Right cardiac atrium (tissue), 5 donors: ENCODE measurements around the gene HES1. TPM values are rescaled to one million over a fixed set of nuclear protein-coding genes. Genes with fewer than 3 reads are reported as not detected.

Experiments used
- ATAC-seq, 2 donors: fragments of 200-7000 bp; cut with Tn5 transposase; one replicate each; pipeline versions ENCODE4 v1.8.0 to v1.9.1; 2020; ENCODE audit warnings: moderate library complexity in 2 of 2, mild to moderate bottlenecking in 1 of 2
- DNase-seq, 3 donors: peaks; one replicate each; pipeline ENCODE4 v3.0.0-alpha.2; 2020
- H3K27ac ChIP-seq: one replicate; pipeline ENCODE4 v1.5.1; 2013; ENCODE audit warnings: mild to moderate bottlenecking, low read length, control low read depth, moderate library complexity
- H3K27me3 ChIP-seq: one replicate; pipeline ENCODE4 v1.6.1; 2013; ENCODE audit not compliant: control insufficient read depth, insufficient read depth
- H3K4me1 ChIP-seq: one replicate; pipeline ENCODE4 v1.6.1; 2013; ENCODE audit warnings: low read length; ENCODE audit not compliant: control insufficient read depth, insufficient read depth
- H3K4me3 ChIP-seq: one replicate; pipeline ENCODE4 v1.5.1; 2013; ENCODE audit warnings: low read length, control low read depth
- H3K9me3 ChIP-seq: one replicate; pipeline ENCODE4 v1.6.1; 2013; ENCODE audit warnings: low read length; ENCODE audit not compliant: control insufficient read depth
- WGBS: extraction: QIAGEN DNeasy Blood & Tissue Kit; methylation state at CpG from one replicate; pipeline ENCODE4 v1.1.7; 2013; 5-methylcytosine and 5-hydroxymethylcytosine counted together
- intact Hi-C, 4 donors: fragments of 100-400 bp; cut with DNase I; formaldehyde crosslinking; loops; one replicate each; pipeline versions ENCODE4 v1.11.0 to v1.14.0; 2022 to 2023
- polyA plus RNA-seq: library from polyadenylated mRNA; stranded (reverse); fragments of 200-250 nt; gene quantifications from one replicate; pipeline ENCODE4 v1.2.3, GENCODE V29; 2013
- total RNA-seq, 4 donors: library from RNA; stranded (reverse); fragmentation: NEBNext Ultra II Directional; extraction: Animal tissue kit (Norgen Biotek cat#: 25700); gene quantifications; one replicate each; pipeline ENCODE4 v1.2.1, GENCODE V29; 2021
- donor health status: healthy with polysubstance abuse.
- donor health status: DM: no; HTN: yes; CAD: no.
- donor health status: DM: no; HTN: no; CAD: no.
- donor health status: DM: no; HTN: yes; CAD: no; lungs with severe emphysema.
- donor health status: DM: yes; HTN: yes; CAD: no.

Gene HES1
- total and polyA plus RNA-seq, 5 donors = 22.8 to 59.5 (median 31.1) TPM

DNA sequence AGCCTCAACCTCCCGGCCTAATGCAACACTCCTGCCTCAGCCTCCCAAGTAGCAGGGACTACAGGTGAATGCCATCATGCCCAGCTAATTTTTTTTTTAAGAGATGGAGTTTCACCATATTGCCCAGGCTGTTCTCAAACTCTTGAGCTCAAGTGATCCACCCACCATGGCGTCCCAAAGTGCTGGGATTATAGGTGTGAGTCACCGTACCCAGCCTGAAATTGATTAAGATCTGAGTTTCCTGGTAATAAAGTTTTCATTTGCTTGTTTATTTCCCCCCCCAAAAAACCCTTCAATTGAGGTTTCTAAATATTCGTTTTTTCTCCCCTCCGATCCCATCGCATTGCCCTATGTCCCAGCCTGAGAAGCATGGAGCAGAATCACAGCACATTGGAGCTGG, 39.0 kb downstream of the HES1 start:
- DNase-seq (no peak), ATAC-seq (no peak)
- Histone ChIP-seq H3K27me3 (no peaks in the 10 kb centered on the region), H3K4me3 (no peak overlapping the region), H3K9me3 (no peaks in the 10 kb centered on the region), H3K27ac (no peak overlapping the region), H3K4me1 (peaks cover 3% of the 10 kb centered on the region)
- WGBS = 96% methylated on average over 6 of the region's 6 CpGs
- intact Hi-C loops = no loop called here

DNA sequence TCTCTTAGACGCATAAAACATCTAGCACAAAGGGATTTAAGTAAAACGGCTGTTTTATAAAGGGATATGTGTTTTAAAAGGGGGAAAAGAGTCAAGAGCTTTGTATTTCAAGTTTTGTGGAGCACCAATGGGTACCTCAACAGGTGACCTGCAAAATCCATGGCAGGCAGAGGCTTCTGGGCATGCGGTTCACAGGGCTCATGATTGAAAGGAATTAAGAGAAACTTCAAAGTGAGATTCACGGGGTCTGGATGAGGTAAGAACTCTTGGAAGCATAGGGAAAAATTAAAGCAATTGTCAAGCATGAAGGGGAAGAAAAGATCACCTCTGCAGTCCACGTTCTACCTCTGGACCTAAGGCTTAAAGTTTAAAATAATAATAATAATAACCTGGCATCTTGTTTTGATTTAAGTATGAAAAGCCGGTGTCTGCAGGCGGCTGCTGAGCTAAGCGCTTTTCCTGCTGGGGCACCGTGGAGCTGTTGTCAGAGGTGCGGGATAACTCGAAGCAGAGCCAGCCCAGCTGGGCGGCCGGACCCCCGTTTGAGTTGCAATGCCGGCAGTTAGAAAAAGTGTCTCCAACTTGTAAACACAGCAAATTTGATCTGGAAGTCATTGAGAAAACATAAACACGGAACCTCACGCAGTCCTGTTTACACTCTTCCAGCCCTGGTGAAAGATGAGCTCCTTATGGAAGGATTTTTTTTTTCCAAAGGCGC, 40.5 kb downstream of the HES1 start:
- Histone ChIP-seq H3K27ac (no peak overlapping the region), H3K4me1 (peaks cover 3% of the 10 kb centered on the region), H3K9me3 (no peaks in the 10 kb centered on the region), H3K4me3 (no peak overlapping the region), H3K27me3 (no peaks in the 10 kb centered on the region)
- DNase-seq (no peak), ATAC-seq (no peak)
- 53% methylated on average over 18 of the region's 18 CpGs for WGBS
- intact Hi-C loops = no loop called here

DNA sequence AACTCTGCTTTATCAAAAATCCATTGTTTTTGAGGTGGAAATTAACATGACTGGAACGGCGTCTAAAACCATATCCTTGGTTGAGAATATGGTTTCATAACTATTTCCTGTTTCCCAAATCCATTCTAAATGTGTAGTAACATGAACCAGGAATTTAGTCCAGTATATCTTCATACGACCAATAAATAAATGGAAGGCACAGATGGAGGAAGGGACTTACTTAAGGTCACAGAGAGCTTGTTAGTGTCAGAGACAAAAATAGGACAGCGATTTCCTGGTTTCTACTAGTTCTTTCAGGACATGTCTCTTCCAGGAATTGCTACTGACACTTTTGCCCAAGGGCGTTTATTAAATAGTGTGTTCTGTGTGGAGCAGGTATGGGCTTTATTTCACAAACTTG, 41.2 kb downstream of the HES1 start:
- Histone ChIP-seq H3K4me1 (peaks cover 3% of the 10 kb centered on the region), H3K9me3 (no peaks in the 10 kb centered on the region), H3K27ac (no peak overlapping the region), H3K4me3 (no peak overlapping the region), H3K27me3 (no peaks in the 10 kb centered on the region)
- intact Hi-C loops = no loop called here
- 60% methylated on average over 5 of the region's 5 CpGs for WGBS
- DNase-seq = no peak
- ATAC-seq = no peak

DNA sequence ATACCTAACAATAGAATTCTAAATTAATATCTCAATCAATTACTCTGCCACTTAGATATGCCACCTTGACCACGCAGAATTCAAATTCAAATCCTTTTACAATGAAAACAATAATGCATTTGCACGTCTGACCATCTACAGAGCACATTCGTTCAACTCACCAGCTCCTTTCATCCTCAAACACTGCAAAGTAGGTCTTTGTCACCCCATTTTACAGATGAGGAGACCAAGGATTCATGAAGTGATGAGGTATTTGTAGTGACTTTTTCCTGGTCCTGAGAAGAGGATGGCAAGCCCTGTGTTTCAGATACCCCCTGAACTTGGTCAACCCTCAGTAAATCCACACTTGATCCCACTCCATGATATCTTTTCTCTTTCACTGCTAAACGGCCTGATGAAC, 42.2 kb downstream of the HES1 start:
- Histone ChIP-seq H3K27me3 (no peaks in the 10 kb centered on the region), H3K4me3 (no peak overlapping the region), H3K4me1 (peaks cover 3% of the 10 kb centered on the region), H3K9me3 (no peaks in the 10 kb centered on the region), H3K27ac (no peak overlapping the region)
- no peak for DNase-seq
- no peak for ATAC-seq
- WGBS = 95% methylated on average over 4 of the region's 4 CpGs
- intact Hi-C loops = no loop called here

DNA sequence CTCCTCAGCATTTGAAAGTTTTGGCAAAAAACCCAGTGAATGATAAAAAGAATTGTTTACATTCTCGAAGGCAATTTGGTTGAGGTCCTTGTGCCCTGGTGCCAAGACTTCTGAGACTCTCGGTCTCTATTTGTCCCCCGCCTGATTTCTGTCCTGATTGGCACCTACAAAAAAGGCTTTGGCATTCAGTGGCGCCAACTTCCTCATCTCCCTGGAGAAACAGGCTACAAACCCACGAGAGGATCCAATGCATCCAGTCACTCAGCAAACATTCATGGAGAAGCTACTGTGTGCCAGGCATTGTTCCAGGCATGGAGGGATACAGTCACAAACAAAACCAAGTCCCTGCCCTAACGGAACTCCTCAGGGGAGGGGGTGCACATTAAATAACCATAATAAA, 42.7 kb downstream of the HES1 start:
- no peak overlapping the region for H3K27ac ChIP-seq
- no peaks in the 10 kb centered on the region for H3K9me3 ChIP-seq
- DNase-seq (no peak), ATAC-seq (no peak)
- H3K4me3 ChIP-seq = no peak overlapping the region
- H3K27me3 ChIP-seq = no peaks in the 10 kb centered on the region
- intact Hi-C loops = no loop called here
- H3K4me1 ChIP-seq = peaks cover 3% of the 10 kb centered on the region
- WGBS = 65% methylated on average over 6 of the region's 6 CpGs

DNA sequence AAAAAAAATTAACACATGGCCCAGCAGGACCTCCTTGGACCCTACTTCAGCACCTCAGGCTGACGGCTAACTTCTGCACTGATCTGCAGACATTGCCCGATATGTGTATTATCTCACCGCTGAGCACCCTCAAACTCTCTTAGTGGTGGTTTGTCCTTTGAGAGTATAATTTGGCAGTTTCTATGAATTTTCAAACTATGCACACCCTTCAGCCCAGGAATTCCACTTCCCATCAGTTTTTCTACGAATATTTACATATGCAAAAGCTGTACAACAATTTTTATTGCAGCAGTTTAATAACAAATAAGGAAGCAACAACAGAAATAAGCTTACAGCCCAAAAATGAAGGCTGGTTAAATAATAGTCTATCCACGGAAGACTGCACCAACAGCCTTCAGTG, 44.6 kb downstream of the HES1 start:
- DNase-seq (no peak), ATAC-seq (no peak)
- Histone ChIP-seq H3K4me3 (no peak overlapping the region), H3K4me1 (peaks cover 3% of the 10 kb centered on the region), H3K9me3 (no peaks in the 10 kb centered on the region), H3K27me3 (no peaks in the 10 kb centered on the region), H3K27ac (no peak overlapping the region)
- intact Hi-C loops = no loop called here
- 85% methylated on average over 5 of the region's 5 CpGs for WGBS

DNA sequence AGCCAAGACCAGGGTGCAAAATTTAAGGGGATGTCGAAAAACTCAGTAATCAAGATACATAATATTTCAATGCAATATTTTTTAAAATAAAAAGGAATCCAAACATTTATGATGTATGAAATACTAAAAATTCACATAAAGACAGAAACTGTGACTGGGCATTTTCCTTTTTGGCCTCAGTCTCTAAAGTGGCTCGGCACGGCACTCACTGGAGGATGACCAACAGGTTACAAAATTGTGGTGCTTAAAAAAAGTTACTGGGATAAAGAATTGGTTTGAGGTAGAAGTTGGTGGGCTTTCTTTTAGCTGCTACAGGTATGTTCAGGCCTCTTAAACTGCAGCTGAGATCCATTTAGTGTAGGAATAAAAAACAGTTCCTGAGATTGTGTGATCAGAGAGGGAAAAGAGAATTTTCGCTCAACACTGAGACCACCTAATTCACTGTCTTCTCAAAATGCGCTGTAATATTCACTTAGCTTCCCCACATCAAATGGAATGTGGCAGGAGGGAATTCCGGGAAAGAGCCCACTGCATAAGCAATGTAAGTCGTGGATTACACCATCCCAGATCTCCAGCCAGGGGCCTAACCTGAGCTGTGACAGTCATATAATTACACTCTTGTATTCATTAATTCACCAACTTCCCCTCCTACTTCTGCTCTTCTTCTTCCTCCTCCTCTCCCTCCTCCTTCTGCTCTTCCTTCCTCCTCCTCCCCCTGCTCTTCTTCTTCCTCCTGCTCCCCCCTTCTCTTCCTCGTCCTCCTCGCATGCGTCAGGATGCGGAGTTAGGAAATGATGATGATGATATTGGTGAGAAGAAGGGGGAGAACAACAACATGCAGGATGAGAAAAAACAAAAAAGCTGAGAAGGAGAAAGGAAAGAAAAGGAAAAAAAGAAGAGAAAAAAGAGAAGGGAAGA, 45.9 kb downstream of the HES1 start:
- no peaks in the 10 kb centered on the region for H3K27me3 ChIP-seq
- H3K4me3 ChIP-seq = no peak overlapping the region
- ATAC-seq = no peak
- H3K27ac ChIP-seq = no peak overlapping the region
- intact Hi-C loops = no loop called here
- no peaks in the 10 kb centered on the region for H3K9me3 ChIP-seq
- 83% methylated on average over 11 of the region's 11 CpGs for WGBS
- peaks cover 3% of the 10 kb centered on the region for H3K4me1 ChIP-seq
- no peak for DNase-seq

DNA sequence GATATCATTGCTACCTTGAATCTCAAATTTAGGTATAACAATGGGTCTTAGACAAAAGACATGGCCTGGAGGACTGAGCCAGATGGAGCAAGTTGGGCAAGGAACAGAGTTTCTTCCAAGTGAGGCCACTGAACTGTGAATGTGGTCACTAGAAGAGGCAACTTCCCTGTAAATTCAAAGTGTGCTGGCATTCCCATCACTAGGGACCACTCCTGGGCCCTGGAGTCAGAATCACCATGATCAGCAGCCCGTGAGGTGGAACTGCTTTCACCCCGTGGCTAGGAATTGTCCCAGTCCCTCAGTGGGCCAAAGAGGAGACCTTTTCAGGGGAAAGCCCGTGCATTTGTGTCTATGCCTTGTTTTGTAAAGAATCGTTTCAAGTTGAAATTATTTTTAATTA, 47.3 kb downstream of the HES1 start:
- intact Hi-C loops = no loop called here
- H3K4me3 ChIP-seq = no peak overlapping the region
- DNase-seq = no peak
- WGBS = 93% methylated on average over 4 of the region's 4 CpGs
- H3K27me3 ChIP-seq = no peaks in the 10 kb centered on the region
- H3K27ac ChIP-seq = no peak overlapping the region
- no peaks in the 10 kb centered on the region for H3K9me3 ChIP-seq
- no peaks in the 10 kb centered on the region for H3K4me1 ChIP-seq
- no peak for ATAC-seq

DNA sequence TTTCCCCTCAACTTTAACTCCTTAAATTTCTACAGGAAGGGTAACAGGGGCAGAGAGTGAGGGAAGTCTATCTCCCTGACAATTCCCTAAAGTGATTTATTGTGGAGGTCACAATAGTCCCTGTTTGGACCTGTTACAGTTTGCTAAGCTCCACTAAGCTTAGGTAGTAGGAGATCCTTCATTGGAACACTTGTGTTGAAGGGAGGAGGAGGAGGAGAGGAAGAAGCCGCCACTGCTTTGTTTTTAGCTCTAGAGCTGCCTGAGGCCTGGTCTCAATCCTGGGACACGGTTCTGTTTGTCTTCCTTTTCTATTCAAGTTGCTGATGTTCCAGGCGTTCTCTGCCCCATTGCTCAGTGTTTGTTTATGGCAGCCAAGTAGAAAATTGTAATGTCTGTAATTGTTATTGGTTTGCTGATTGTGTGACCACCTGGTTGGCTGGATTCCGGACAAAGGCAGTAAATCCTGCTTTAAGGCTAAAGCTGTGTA, 48.4 kb downstream of the HES1 start:
- Histone ChIP-seq H3K4me1 (peaks cover 3% of the 10 kb centered on the region), H3K4me3 (no peak overlapping the region), H3K27ac (no peak overlapping the region), H3K9me3 (no peaks in the 10 kb centered on the region), H3K27me3 (no peaks in the 10 kb centered on the region)
- DNase-seq (no peak), ATAC-seq (no peak)
- intact Hi-C loops = no loop called here
- WGBS = 69% methylated on average over 4 of the region's 4 CpGs

DNA sequence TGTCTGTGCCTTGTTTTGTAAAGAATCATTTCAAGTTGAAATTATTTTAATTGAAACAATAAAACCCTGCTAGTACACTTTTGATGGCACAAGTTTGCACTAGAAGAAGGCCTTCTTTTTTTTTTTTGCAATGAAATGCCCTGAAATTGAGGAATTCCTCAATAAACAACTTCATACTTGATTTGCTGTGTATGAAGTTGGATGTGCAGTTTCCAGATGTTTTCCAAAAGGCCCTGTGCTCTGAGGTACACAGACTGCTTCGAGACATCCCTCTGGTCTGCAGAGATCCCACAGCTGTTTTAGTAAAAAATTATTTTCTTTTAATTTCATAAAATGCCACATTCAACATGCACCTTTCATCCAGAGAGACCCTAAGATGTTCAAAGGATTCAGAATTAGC, 48.9 kb downstream of the HES1 start:
- Histone ChIP-seq H3K27me3 (no peaks in the 10 kb centered on the region), H3K9me3 (no peaks in the 10 kb centered on the region), H3K4me1 (peaks cover 3% of the 10 kb centered on the region), H3K27ac (no peak overlapping the region), H3K4me3 (no peak overlapping the region)
- no peak for ATAC-seq
- DNase-seq = no peak
- intact Hi-C loops = no loop called here
- 94% methylated on average over 1 of the region's 1 CpG for WGBS

DNA sequence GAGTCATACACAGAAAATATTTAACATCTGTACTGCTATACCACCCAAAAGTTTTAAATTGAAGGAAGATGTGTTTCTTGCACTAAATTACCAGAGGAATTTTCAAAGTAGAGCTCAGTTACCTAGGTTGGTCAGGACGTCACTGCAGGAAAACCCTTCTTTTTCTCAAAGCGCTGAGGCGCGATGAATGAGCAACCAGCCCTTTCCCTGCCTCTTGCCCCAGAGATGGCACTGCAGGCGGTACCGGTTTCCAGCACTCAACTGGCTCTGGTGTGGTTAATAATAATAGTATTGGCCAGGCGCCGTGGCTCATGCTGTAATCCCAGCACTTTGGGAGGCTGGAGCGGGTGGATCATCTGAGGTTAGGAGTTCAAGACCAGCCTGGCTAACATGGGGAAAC, 49.3 kb downstream of the HES1 start:
- intact Hi-C loops = no loop called here
- Histone ChIP-seq H3K4me1 (peaks cover 3% of the 10 kb centered on the region), H3K4me3 (no peak overlapping the region), H3K27ac (no peak overlapping the region), H3K9me3 (no peaks in the 10 kb centered on the region), H3K27me3 (no peaks in the 10 kb centered on the region)
- DNase-seq = no peak
- no peak for ATAC-seq
- WGBS = 95% methylated on average over 9 of the region's 9 CpGs
